Stimulated activated CD8-positive, alpha-beta memory T cell treated with anti-CD3 and anti-CD28 coated beads, Interleukin-4, amount 100 ng/mL, for 1 hour (primary cell): ENCODE results near the gene DUOXA1.
"Not testable (repeated sequence)": the region's sequence is repeated elsewhere in the genome, so short reads cannot be mapped to it uniquely, and the experiment has no call there.

Experiments used
- DNase-seq, 2 donors: peaks; one replicate each; pipeline ENCODE4 v3.0.0-alpha.2; 2020; ENCODE audit warnings: low read depth in 2 of 2, low spot score in 1 of 2

DUOXA1 gene

DNA sequence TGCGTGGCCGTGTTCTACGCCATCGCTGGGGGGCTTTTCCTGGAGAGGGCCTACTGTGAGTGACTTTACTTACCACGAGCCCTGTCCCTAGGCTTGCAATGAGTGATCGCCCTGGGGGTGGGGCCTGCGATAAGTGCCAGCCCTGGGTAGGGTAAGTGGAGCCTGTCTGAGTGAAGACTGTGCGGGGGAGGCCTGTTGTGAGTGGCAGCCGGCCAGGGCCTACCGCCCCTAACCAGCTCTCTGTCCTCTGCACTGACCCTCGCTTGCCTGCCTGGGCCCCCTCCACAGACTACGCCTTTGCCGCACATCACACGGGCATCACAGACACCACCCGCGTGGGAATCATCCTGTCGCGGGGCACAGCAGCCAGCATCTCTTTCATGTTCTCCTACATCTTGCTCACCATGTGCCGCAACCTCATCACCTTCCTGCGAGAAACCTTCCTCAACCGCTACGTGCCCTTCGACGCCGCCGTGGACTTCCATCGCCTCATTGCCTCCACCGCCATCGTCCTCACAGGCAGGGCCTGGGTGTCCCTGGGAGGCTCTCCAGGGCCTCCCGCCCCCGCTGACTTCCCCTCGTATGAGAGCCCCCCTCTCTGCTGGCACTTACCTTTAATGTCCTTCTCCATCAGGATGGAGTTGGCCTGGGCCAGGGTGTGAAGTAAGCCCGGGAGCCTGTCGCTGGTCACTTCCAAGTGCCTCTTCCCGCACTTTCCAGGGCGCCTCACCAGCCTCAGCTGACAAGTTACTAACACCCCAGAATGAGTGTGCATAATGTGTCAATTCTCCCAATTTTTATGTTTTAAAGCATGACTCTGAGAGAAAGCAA, 22.5 kb upstream of the DUOXA1 start:
- DNase-seq: no peak

DNA sequence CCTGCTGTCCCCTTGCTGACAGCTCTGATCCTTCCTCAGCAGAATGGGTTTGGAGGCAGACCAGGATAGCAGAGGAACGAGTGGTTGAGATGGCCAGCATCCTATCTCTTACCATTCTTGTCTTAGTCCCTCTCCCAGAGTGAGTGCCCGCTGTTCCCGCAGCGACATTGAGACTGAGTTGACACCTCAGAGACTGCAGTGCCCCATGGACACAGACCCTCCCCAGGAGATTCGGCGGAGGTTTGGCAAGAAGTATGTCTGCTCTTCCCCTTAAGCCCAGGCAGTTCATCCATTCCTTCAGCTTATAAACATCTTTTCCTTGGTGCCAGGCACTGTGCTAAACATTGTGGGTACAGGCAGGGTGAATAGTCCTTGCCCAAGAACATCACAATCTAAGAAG, 21.3 kb upstream of the DUOXA1 start:
- no peak for DNase-seq

DNA sequence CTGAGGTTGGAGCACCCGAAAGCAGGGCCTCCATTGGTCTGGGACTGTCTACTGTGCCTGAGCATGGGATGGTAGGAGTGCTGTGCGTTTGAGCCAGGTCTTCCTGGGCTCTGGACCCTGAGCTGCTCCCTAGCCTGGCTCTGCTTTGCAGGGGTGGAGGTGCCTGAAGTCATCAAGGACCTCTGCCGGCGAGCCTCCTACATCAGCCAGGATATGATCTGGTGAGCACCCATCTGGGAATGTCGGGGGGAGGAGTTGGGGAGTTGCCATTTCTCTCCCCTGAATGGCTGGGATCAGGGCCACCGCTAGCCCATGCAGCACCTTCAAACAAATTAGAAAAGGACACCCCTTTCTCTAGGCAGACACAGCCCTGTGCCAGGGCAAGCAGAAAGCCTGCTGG, 20.8 kb upstream of the DUOXA1 start:
- DNase-seq: no peak

DNA sequence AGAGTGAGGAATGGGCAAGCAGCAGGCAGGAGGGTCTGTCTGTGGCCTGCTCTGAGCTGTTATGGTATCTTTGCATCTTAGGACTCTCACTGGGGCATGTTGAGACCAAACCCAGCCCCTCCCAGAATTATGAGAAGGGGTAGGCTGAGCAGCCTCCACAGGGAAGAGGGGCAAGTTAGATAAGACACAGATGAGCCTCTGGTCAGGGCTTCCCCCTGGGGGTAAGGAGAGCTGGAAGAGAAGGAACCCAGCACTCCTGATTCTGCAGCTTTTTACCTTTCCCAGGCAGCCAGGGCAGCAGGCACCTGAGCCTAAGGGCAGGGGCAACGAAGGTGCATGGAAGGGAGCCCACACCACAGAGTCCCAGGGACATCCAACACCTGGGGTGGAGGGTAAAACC, 19.4 kb upstream of the DUOXA1 start:
- no peak for DNase-seq

DNA sequence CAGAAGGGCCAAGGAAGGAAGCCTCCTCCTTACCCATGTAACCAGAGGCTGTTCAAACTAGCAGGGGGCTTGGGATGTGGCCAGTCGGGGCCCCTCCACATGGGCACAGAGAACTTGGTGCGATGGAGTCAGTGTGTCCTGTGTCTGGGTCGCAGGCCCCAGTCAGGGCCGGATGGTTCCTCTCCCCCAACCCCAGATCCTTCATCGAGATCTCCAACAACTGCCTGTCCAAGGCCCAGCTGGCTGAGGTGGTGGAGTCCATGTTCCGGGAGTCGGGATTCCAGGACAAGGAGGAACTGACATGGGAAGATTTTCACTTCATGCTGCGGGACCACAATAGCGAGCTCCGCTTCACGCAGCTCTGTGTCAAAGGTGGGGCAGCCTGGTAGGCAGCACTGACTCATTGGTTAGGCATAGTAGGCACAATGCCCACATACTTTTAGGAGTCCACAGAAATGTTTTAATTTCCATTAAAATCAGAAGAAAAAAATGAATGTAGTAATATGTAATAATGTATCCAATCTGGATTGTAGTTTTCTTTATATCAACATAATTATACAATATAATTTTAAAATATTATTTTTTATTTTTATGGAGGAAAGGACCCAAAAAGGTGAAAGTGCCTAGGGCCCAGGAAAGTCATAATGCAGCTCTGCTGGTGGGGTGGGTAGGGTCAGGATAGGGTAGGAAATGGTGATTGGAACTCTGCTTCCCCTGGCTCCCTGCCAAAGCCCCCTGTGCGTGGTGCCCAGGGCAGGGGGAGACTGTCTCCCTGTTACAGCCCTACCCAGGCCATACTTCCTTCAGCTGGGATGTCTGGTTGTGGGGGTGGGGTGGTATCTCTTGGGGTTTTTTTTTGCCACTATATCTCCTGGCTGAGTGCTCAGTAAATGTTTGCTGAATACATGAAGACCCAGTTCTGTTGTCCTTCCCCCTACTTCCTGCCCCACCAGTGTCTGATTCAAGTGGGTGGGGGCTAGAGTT, 18.7 kb upstream of the DUOXA1 start:
- no peak for DNase-seq

DNA sequence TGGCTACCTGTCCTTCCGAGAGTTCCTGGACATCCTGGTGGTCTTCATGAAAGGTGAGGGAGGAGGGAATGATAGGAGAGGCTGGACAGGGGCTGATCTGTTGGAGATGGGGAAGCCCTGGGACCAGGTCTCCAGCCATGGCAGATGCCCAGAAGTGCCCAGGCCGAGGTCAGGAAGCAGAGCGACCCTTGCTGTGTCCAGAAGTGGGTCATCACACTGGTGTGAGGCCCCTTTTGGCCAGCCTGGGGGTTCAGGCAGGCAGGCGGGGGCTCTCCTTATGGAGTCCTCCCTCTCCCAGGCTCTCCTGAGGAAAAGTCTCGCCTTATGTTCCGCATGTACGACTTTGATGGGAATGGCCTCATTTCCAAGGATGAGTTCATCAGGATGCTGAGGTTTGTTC, 17.9 kb upstream of the DUOXA1 start:
- no peak for DNase-seq

DNA sequence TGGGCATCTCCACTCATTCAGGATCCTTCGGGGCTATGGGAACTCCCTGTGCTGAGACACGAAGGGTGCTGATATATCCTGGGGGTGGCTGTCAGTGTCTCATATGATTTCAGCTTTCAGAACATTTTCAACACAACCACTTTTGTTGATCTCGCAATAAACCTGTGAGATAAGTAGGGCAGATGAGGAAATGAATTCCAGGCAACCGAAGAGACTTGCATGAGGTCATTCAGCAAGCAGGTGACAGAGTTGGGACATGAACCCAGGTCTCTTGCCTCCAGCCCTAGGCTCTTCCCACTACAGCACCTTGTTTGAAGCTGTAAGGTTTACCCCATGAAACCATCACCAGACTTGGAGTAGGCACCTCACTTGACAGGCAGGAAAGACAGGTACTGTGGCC, 16.7 kb upstream of the DUOXA1 start:
- no peak for DNase-seq

DNA sequence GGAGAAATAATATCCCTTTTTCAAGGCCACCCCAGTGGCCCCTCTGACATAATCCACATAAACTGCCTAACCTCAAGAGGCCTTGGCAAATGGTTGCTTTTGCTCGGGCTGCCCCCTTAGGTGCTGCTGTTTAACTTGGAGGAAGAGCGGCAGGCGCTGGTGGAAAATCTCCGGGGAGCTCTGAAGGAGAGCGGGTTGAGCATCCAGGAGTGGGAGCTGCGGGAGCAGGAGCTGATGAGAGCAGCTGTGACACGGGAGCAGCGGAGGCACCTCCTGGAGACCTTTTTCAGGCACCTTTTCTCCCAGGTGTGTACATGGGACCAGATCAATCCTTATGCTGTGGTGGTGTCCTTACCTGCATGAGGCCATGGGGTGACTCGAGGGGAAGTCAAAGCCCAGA, 15.1 kb upstream of the DUOXA1 start:
- no peak for DNase-seq

DNA sequence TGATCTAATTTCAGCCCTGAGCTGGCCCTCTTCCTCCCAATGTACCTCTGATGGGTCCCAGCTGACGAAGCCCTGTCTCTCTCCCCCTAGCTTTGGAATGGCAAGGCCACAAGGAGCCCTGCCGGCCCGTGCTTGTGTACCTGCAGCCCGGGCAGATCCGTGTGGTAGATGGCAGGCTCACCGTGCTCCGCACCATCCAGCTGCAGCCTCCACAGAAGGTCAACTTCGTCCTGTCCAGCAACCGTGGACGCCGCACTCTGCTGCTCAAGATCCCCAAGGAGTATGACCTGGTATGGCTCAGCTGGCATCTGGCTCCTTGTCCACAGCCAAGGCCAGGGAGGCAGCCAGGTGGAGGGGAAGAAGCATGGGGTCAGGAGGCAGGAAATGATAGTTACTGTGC, 14.3 kb upstream of the DUOXA1 start:
- DNase-seq: no peak

DNA sequence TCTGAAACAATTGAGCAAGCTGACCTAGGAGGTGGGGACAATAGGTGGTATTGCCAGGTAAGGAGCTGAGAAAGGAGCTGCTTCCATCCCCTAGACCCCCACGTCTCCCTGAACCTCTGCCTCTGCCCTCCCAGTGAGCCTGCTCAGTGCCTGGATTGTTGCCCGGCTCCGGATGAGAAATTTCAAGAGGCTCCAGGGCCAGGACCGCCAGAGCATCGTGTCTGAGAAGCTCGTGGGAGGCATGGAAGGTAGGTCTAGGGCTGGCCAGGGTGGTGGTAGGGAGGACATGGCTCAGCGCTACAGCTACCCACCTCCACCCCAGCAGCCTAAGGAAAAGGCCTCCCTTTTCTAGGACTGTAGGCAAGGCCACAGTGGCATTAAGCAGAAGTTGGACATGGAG, 13.4 kb upstream of the DUOXA1 start:
- no peak for DNase-seq

DNA sequence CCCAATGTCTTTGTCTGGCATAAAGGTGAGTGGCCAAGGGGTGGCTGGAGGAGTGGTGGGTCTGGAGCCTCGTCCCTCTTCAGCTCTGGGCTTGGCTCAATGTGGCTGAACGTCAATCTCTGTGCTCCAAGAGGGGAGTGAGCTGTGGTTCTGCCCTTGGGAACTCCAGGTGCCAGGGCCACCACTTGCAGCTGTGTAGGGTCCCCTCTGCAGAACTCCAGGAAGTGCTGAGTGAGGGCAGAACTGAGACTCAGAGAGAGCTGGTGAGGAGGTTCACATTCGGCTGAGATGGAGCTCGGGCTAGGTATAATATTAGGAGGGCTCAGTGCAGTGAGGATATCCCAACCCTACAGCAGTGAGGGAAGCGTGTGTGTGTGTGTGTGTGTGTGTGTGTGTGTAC, 11.7 kb upstream of the DUOXA1 start:
- no peak for DNase-seq

DNA sequence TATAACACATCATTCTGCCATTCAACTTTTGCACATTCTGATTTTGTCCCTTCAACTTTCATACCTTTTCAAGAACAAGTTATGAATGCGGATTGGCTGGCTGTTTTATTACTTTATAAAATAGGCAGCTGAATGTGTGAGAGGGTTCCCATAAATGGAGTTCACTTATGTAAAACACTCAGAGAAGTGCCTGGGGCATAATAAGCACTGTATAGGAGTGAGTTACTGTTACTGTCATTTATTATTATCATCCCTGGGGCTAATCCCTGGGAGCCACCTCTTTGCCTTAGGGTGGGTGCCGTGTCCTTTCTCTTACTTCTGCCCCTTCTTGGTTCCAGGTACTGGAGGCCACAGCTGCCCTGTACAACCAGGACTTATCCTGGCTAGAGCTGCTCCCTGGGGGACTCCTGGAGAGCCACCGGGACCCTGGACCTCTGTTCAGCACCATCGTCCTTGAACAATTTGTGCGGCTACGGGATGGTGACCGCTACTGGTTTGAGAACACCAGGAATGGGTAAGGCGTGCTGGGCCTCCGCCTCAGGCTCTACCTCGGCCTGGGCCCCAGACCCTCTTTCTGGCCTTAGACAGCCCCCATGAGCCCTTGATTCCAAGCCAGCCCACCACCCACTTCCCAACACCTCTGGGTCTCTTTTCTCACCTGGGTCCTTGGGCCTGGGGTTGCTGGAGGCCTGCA, 11.0 kb upstream of the DUOXA1 start:
- DNase-seq: no peak

DNA sequence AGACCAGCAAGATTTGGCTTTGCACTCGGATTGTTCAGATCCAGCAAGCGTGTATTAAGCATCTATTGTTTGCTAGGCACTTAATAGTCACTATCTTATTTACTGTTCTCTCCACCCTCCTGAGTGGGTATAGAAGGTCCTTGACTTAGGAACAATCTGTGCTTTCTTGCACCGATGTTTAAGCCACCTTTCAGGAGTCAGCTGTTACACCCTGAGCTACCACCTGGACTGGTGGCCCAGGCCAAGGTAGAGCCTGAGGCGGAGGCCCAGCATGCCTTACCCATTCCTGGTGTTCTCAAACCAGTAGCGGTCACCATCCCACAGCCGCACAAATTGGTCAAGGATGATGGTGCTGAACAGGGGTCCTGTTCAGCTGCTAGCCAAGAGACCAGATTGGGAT, 10.1 kb upstream of the DUOXA1 start:
- DNase-seq: no peak

DNA sequence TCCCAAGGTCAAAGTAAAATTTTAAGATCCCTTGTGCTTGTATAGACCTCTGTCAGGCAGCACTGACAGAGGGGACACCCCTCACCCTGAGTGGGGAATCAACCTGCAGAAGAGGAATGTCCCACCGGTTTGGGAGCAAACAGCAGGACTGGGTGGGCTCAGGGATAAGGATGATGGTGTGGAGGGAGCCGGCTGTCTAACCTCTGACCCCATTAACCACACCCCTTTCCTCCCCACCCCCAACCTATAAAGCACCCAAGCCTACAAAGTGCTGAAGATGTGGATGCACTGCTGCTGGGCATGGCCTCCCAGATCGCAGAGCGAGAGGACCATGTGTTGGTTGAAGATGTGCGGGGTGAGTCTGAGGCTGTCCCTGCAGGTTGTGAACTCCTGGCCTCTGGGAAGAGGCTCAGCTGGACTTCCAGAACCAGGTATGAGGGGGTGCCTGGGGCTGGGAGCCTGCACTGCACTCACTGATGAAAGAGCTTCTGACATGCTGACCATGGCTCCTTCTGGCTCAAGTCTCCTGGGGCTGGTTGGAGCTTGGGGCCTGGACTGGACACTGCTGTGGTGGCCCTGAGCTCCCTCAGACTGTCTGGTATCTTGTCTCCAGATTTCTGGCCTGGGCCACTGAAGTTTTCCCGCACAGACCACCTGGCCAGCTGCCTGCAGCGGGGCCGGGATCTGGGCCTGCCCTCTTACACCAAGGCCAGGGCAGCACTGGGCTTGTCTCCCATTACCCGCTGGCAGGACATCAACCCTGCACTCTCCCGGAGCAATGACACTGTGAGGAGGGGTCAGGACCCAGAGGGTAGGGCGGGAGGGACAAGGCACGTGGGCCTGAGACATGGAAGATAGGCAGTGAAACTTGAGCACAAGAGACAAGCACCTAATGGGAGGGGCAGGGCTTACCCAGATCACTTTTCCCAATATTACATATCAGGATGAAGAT, 9.4 kb upstream of the DUOXA1 start:
- no peak for DNase-seq

DNA sequence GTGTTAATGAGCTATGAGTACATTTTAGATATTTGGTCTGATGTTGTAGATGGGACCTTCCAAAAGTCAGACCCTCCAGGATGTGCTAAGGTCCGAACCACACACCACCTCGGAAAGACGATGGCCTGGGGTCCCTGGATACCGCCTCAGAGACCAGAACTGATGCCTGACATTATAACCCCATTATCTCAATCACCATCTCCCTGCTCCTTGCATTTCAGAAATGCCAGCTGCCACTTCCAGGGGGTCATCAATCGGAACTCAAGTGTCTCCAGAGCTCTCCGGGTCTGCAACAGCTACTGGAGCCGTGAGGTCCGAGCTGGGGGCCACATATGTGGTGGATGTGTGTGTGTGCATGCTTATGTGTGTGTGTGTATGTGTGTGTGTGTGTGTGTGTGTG, 8.0 kb upstream of the DUOXA1 start:
- DNase-seq: no peak

DNA sequence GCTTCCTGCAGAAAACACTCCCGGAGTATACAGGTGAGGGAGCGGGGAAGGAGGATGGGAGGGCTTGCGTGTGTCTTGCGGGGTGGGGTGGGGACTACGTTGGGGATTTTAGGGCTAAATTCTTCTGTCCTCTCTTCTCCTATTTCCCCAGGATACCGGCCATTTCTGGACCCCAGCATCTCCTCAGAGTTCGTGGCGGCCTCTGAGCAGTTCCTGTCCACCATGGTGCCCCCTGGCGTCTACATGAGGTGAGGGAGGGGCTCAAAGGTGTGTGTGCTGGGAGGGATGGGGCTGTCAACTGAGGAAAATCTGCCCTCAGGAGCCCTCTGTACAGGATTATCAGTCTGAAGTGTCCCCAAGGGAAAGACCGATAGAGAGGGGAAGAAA, 6.7 kb upstream of the DUOXA1 start:
- no peak for DNase-seq

DNA sequence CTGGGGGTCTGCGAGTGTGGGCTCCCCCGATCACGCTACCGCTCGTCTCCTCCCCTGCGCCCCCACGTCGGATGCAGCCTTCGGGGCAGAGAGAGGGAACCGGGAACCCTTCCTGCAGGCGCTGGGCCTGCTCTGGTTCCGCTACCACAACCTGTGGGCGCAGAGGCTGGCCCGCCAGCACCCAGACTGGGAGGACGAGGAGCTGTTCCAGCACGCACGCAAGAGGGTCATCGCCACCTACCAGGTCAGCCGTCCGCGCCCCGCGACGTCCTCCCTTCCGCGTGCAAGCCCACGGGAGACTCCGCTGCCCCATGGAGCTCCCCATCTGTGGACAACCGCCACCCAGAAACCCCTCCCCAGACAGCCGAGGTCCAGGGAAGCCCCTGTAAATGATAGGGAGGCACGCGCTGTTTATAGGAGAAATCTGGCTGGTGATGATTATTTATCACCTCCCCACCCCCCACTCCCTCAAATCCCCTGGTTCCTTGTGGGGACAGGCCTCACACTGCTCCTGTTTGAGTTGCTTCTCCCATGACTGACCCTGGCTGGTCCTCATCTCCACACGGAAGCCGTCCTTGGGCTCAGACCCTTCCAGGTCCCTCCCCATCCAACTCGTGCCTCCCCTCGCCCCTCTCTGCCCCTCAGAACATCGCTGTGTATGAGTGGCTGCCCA, 6.2 kb upstream of the DUOXA1 start:
- DNase-seq: not testable (repeated sequence)

DNA sequence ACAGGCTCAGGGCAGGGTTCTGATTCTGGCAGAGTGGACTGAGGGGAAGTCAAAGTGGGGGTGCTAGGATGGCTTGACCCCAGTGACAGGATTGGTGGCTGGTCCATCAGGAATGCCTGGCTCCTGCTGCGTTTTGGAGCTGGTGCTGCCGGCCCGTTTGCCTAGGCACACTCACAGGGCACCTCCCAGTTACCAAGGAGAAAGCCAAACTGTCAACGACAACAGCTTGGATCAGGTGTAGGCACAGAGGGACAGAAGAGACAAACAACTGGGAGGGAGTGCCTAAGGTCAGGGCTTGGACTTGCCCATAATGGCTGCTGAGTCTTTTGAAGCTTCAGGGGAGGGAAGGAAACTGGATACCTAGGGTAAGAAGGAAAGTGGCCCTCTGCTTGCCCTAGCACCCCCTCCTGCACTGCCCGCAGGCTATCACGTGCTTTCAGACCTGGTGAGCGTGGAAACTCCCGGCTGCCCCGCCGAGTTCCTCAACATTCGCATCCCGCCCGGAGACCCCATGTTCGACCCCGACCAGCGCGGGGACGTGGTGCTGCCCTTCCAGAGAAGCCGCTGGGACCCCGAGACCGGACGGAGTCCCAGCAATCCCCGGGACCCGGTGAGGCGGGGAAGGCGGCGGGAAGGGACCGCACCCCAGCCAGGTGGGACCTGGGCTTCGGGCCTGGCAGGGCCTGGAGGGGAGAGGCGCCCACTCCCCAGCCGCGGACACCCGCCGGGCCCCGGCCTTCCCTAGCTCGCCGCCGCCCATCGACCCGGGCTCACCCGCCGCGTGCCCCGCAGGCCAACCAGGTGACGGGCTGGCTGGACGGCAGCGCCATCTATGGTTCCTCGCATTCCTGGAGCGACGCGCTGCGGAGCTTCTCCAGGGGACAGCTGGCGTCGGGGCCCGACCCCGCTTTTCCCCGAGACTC, 5.3 kb upstream of the DUOXA1 start:
- no peak for DNase-seq

DNA sequence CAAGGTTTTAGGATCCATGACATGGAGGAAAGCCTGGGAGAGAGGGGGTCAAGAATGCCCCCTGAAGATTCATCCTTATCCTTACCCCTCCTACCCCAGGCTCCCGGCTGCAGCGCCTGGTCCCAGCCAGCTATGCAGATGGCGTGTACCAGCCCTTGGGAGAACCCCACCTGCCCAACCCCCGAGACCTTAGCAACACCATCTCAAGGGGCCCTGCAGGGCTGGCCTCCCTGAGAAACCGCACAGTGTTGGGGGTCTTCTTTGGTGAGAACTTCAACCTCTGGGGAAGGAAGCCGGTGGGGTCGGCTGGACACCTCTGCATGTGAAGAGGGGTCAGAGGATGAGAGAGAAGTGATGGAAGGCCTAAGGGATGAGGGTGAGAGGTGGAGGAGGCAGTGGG, 4.4 kb upstream of the DUOXA1 start:
- no peak for DNase-seq
